Mucosa of rectum (tissue), 2 donors: ENCODE data around the gene SUMO2.
"Not testable (repeated sequence)": the region's sequence is repeated elsewhere in the genome, so short reads cannot be mapped to it uniquely, and the experiment has no call there.

ENCODE experiments used
- H3K27ac ChIP-seq, 2 donors: one replicate each; pipeline ENCODE4 v1.7.0; 2013; ENCODE audit warnings: inconsistent platforms in 2 of 2, low read depth in 2 of 2, low read length in 2 of 2
- H3K27me3 ChIP-seq, 2 donors: one replicate each; pipeline ENCODE4 v1.7.0; 2013; ENCODE audit warnings: low read length in 2 of 2; ENCODE audit not compliant: control insufficient read depth in 2 of 2, insufficient read depth in 2 of 2
- H3K36me3 ChIP-seq, 2 donors: one replicate each; pipeline ENCODE4 v1.7.0; 2013; ENCODE audit warnings: low read length in 2 of 2; ENCODE audit not compliant: control insufficient read depth in 2 of 2, insufficient read depth in 2 of 2
- H3K4me1 ChIP-seq, 2 donors: one replicate each; pipeline ENCODE4 v1.7.0; 2013; ENCODE audit warnings: low read length in 2 of 2, mild to moderate bottlenecking in 1 of 2; ENCODE audit not compliant: control insufficient read depth in 2 of 2, insufficient read depth in 2 of 2
- H3K4me3 ChIP-seq, 2 donors: one replicate each; pipeline ENCODE4 v1.7.0; 2013; ENCODE audit warnings: low read length in 2 of 2
- H3K9ac ChIP-seq, 2 donors: one replicate each; pipeline ENCODE4 v1.7.0; 2013; ENCODE audit warnings: low read length in 2 of 2, low read depth in 1 of 2, mild to moderate bottlenecking in 1 of 2
- H3K9me3 ChIP-seq, 2 donors: one replicate each; pipeline ENCODE4 v1.7.0; 2013; ENCODE audit warnings: low read length in 2 of 2; ENCODE audit not compliant: control insufficient read depth in 2 of 2
- donor health status: healthy.
- donor health status: Normal muscosa, but diverticular disease.

SUMO2 gene

GRCh38 chr17:75208161-75208560 is 25.4 kb upstream of the SUMO2 start:
- no peaks in the 10 kb centered on the region for H3K9me3 ChIP-seq
- no peak overlapping the region for H3K27ac ChIP-seq
- H3K36me3 ChIP-seq = peaks cover 28 to 31% of the 10 kb centered on the region in 2 donors
- no peak overlapping the region for H3K9ac ChIP-seq
- H3K4me3 ChIP-seq = no peak overlapping the region
- peaks cover 4 to 5% of the 10 kb centered on the region in 2 donors for H3K4me1 ChIP-seq
- H3K27me3 ChIP-seq = no peaks in the 10 kb centered on the region

GRCh38 chr17:75207760-75208159 is 25.0 kb upstream of the SUMO2 start:
- H3K4me3 ChIP-seq = no peak overlapping the region
- H3K27ac ChIP-seq = no peak overlapping the region
- peaks cover 4 to 5% of the 10 kb centered on the region in 2 donors for H3K4me1 ChIP-seq
- no peak overlapping the region for H3K9ac ChIP-seq
- no peaks in the 10 kb centered on the region for H3K27me3 ChIP-seq
- no peaks in the 10 kb centered on the region for H3K9me3 ChIP-seq
- H3K36me3 ChIP-seq = peaks cover 24 to 27% of the 10 kb centered on the region in 2 donors

GRCh38 chr17:75207050-75207407 is 24.3 kb upstream of the SUMO2 start:
- not testable (repeated sequence) for H3K9me3 ChIP-seq, H3K4me1 ChIP-seq, H3K27me3 ChIP-seq, H3K27ac ChIP-seq, H3K4me3 ChIP-seq, H3K9ac ChIP-seq
- peaks cover 18 to 21% of the 10 kb centered on the region in 2 donors for H3K36me3 ChIP-seq

GRCh38 chr17:75205793-75206163 is 23.0 kb upstream of the SUMO2 start:
- Histone ChIP-seq H3K27ac (peak overlapping the region; percentile 97 to 98), H3K36me3 (peaks cover 13% of the 10 kb centered on the region in 2 donors), H3K9ac (peak overlapping the region; percentile 97 to 100), H3K4me1 (peaks cover 4 to 5% of the 10 kb centered on the region in 2 donors), H3K27me3 (no peaks in the 10 kb centered on the region), H3K4me3 (peak overlapping the region; percentile 95 to 100), H3K9me3 (no peaks in the 10 kb centered on the region)

GRCh38 chr17:75205037-75205792 is 22.5 kb upstream of the SUMO2 start, which contains the start of gene NUP85:
Gene NUP85, plus strand, starts transcription at chr17:75205679. Its CDS starts 83 bp downstream, at chr17:75205762.
- H3K4me1 ChIP-seq = peaks cover 4 to 5% of the 10 kb centered on the region in 2 donors
- peak within 1 kb of the TSS; percentile 95 to 100 for H3K4me3 ChIP-seq
- no peaks in the 10 kb centered on the region for H3K27me3 ChIP-seq
- H3K27ac ChIP-seq = peak within 1 kb of the TSS; percentile 97 to 98
- H3K36me3 ChIP-seq = peaks cover 9 to 10% of the 10 kb centered on the region in 2 donors
- H3K9me3 ChIP-seq = no peaks in the 10 kb centered on the region
- H3K9ac ChIP-seq = peak within 1 kb of the TSS; percentile 97 to 100

GRCh38 chr17:75199886-75200618 is 17.3 kb upstream of the SUMO2 start:
- H3K9me3 ChIP-seq = no peaks in the 10 kb centered on the region
- no peak overlapping the region for H3K4me3 ChIP-seq
- H3K27ac ChIP-seq = no peak overlapping the region
- H3K36me3 ChIP-seq = no peaks in the 10 kb centered on the region
- no peak overlapping the region for H3K9ac ChIP-seq
- no peaks in the 10 kb centered on the region for H3K4me1 ChIP-seq
- H3K27me3 ChIP-seq = no peaks in the 10 kb centered on the region

- Histone ChIP-seq H3K9me3 (no peaks in the 10 kb centered on the region), H3K4me3 (no peak overlapping the region), H3K27ac (no peak overlapping the region), H3K9ac (no peak overlapping the region), H3K27me3 (no peaks in the 10 kb centered on the region), H3K36me3 (no peaks in the 10 kb centered on the region), H3K4me1 (no peaks in the 10 kb centered on the region)
These were observed 12.1 kb upstream of the SUMO2 start for GRCh38 chr17:75194879-75195278.

- no peak overlapping the region for H3K9ac ChIP-seq
- H3K4me1 ChIP-seq = no peaks in the 10 kb centered on the region
These were observed 8.8 kb upstream of the SUMO2 start for GRCh38 chr17:75191584-75191983.

GRCh38 chr17:75188614-75189013 is 5.9 kb upstream of the SUMO2 start:
- Histone ChIP-seq H3K27me3 (no peaks in the 10 kb centered on the region), H3K9me3 (no peaks in the 10 kb centered on the region), H3K9ac (no peak overlapping the region), H3K4me3 (no peak overlapping the region), H3K36me3 (no peaks in the 10 kb centered on the region), H3K4me1 (peaks cover 0 to 1% of the 10 kb centered on the region in 2 donors), H3K27ac (no peak overlapping the region)

More at GRCh38 chr17:75191584-75191983, 8.8 kb upstream of the SUMO2 start:
- H3K36me3 ChIP-seq = no peaks in the 10 kb centered on the region
- H3K27ac ChIP-seq = no peak overlapping the region
- no peaks in the 10 kb centered on the region for H3K9me3 ChIP-seq
- H3K4me3 ChIP-seq = no peak overlapping the region
- no peaks in the 10 kb centered on the region for H3K27me3 ChIP-seq
